Islet precursor cell (in vitro differentiated cells): Measurements from ENCODE around the gene RHOT2.

ENCODE experiments used
- DNase-seq: peaks from one replicate; pipeline ENCODE4 v3.0.0-alpha.2; 2018

Gene RHOT2

DNA sequence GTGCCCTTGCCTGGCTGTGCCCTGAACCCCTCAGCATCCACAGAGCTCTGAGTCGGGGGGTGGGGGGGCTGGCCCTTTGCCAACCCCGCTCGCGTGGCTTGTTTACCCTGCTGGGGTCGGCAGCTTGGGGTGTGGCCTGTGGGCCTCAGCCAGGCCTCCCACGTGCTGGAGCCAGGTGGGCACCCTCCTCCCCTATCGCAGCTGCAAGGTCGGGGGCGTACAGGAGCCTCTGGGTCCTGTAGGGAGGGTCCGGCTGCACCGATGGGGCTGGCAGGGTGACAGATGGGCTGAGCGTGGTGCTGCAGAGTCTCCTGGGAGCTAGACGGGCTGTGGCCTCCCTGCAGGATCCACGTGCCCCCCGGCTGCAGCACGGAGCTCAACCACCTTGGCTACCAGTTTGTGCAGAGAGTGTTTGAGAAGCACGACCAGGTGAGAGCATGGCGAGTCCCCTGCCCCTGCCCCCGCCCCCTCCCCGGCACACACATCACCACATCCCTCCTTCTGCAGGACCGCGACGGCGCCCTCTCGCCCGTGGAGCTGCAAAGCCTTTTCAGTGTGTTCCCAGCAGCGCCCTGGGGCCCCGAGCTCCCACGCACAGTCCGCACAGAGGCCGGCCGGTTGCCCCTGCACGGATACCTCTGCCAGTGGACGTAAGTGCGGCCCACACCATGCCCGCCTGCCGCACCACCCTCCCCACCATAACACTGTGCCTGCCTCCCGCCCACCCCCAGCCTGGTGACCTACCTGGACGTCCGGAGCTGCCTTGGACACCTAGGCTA is 3.6 kb downstream of the RHOT2 start:
- DNase-seq: no peak

DNA sequence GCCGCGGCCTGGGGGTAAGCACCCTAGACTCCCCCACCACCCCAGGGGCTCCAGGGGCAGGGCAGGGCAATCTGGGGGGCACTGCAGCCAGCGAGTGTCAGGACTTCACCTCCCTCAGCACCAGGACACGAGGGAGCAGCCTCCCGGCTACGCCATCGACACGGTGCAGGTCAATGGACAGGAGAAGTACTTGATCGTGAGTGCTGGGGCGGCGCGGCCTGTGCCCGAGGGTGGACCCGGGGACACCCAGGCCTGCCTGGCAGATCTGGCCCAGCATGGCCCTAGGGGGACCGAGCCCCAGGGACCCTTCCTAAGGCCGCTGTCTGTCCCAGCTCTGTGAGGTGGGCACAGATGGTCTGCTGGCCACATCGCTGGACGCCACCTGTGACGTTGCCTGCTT is 4.4 kb downstream of the RHOT2 start:
- DNase-seq: no peak

DNA sequence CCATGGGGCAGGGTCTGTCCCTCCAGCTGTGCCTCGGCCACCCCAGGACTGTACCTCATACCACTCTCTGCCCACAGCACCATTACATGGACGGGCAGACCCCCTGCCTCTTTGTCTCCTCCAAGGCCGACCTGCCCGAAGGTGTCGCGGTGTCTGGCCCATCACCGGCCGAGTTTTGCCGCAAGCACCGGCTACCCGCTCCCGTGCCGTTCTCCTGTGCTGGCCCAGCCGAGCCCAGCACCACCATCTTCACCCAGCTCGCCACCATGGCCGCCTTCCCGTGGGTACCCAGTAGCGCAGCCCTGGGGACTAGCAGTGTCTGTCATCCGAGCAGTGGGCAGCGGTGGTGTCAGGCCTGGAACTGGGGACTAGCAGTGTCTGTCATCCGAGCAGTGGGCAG is 4.9 kb downstream of the RHOT2 start:
- no peak for DNase-seq

DNA sequence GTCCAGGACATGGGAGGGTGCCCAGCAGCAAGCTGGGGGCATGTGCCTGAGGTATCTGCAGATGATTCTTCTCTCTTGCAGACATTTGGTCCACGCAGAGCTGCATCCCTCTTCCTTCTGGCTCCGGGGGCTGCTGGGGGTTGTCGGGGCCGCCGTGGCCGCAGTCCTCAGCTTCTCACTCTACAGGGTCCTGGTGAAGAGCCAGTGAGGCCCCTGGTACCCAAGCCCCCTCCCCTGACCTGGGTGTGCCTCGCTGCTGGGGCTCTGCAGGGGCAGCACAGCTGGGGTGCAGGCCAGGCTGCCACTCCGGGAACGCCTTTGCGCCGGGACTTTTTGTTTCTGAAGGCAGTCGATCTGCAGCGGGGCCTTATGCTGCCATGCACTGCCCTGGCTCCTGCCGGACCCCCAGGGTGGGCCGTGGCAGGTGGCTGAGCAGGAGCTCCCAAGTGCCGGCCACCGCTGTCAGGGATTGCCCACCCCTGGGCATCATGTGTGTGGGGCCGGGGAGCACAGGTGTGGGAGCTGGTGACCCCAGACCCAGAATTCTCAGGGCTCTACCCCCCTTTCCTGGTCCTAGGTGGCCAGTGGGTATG is 5.6 kb downstream of the RHOT2 start:
- DNase-seq: no peak

DNA sequence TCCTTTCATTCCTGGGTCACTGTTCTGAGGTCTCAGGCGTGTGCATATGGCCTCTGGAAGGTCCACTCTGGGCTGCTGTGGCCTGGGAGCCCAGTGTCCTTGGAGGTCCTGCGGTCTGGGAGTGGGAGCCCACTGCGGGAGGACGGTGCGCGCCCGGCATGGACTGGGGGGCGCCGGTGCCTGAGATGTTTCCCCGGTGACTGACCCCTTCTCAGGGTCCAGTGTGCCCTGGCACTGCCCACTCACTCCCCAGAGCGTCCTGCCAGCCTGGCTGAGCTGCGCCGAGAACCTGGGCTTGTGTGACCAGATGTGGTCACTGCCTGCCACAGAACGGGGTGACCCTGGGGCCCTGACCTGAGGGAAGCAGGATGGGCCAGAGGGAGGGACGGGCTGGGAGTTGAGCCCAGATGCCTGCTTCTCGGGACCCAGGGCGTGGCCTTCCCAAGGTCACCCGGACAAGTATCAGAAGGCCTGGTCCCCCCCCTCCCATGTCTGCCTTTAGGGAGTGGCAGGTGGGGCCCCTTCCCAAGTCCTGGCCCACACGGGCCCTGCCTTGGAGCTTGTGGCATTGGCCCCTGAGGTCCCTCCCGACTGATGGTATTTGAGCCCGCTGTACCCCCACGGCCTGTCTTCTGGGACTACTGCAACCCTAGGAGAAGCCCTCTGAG is 6.4 kb downstream of the RHOT2 start:
- DNase-seq: no peak

DNA sequence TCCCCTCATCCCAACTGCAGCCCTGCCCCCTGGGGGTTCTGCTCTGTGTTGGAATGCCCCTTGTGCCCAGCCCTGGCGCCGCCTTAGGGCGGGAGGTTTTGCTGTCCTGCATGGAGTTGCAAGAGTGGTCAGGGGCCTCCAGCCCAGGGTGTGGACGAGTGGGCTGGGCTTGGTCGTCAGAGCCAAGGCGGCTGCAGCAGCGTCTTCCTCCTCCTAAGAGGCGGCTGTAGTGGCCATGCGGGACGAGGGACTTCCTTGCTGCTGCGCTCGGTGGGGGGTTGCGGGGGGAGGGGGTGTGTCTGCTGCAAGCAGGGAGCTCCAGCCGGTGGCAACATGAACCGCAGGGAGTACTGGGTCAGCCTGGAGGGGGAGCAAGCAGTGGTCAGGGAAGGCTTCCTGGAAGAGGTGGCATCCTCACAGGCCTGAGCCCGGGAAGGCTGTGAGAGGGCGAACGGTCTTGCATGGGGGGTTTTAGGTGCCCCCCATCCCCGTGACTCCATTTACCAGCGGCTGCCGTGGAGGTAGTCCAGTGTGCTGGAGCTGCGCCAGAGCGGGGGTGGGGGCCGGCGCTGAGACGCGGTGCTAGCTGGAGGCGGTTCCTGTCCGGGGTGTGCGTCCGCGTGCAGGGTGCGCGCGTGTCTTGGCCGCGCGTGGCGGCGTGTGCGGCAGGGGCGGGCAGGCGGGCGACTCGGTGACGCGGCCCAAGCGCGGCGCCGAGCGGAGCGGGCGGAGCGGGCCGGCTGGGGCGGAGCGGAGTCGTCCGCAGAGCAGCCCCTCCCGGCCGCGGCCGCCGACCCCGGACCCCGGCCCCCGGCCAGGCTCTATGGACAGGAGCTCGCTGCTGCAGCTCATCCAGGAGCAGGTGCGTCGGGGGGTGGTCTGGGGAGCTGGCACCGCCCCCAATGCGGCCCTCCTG is 7.3 kb downstream of the RHOT2 start, which contains the start of gene RHBDL1:
RHBDL1 (plus strand) TSS at position 704 of the 916 bp plus-strand sequence; CDS start at position 824, 120 bp downstream.
- peak; percentile 82 for DNase-seq

DNA sequence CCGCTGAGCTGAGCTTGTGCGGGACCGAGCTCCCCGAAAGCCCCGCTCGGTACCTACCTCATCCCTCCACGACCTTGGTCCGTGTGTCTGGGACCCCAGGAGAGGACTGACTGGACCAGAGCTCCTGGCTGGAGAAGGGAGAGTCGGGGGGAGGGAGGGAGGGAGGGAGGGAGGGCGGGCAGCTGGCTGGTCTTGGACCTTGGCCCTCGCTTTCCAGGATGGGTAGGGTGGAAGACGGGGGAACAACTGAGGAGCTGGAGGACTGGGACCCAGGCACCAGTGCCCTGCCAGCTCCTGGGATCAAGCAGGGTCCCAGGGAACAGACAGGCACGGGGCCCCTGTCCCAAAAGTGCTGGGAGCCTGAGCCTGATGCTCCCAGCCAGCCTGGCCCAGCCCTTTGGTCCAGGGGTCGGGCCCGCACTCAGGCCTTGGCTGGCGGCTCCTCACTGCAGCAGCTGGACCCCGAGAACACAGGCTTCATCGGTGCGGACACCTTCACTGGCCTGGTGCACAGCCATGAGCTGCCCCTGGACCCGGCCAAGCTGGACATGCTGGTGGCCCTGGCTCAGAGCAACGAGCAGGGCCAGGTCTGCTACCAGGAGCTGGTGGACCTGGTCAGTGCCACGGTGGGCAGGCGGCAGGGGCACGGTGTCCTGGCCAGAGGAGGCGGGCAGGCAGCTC is 8.1 kb downstream of the RHOT2 start:
- DNase-seq: no peak

DNA sequence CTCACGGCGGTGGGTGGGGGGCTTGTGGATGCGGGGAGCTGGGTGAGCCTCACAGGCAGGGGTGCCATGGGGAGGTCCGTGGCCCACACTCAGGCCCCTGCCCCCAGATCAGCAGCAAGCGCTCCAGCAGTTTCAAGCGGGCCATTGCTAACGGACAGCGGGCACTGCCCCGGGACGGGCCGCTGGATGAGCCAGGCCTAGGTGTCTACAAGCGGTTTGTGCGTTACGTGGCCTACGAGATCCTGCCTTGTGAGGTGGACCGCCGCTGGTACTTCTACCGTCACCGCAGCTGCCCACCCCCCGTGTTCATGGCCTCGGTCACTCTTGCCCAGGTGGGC is 8.6 kb downstream of the RHOT2 start:
- no peak for DNase-seq

DNA sequence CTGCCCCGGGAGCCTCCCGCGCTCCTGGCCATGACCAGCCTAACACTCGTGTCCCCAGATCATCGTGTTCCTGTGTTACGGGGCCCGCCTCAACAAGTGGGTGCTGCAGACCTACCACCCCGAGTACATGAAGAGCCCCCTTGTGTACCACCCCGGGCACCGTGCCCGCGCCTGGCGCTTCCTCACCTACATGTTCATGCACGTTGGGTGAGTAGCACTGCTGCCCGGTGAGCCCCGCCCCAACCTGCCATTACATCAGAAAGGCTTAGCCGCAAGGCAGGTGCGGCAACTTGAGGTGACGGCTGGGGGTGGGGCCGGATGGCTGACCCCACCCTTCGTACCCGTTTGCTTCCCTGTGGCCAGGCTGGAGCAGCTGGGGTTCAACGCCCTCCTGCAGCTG is 9.0 kb downstream of the RHOT2 start:
- no peak for DNase-seq

DNA sequence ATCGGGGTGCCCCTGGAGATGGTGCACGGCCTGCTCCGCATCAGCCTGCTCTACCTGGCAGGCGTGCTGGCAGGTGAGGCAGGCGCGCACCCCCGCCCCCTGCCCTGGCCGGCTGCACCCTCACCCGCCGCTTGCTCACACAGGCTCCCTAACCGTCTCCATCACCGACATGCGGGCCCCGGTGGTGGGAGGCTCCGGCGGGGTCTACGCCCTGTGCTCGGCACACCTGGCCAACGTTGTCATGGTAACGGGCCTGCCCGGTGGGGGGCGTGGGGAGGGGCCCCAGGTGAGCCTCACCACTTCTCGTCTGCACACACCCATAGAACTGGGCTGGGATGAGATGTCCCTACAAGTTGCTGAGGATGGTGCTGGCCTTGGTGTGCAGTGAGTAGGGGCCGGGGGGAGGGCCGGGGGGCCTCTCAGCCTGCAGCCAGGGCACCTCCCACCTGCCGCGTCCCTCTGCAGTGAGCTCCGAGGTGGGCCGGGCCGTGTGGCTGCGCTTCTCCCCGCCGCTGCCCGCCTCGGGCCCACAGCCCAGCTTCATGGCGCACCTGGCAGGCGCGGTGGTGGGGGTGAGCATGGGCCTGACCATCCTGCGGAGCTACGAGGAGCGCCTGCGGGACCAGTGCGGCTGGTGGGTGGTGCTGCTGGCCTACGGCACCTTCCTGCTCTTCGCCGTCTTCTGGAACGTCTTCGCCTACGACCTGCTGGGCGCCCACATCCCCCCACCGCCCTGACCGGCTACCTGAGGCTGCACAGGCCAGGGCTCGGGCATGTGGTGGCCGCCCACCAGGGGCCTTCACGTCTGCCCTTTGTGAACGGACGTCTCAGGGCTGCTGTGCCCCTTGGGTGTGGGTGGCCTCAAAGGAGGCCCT is 9.6 kb downstream of the RHOT2 start:
- no peak for DNase-seq

DNA sequence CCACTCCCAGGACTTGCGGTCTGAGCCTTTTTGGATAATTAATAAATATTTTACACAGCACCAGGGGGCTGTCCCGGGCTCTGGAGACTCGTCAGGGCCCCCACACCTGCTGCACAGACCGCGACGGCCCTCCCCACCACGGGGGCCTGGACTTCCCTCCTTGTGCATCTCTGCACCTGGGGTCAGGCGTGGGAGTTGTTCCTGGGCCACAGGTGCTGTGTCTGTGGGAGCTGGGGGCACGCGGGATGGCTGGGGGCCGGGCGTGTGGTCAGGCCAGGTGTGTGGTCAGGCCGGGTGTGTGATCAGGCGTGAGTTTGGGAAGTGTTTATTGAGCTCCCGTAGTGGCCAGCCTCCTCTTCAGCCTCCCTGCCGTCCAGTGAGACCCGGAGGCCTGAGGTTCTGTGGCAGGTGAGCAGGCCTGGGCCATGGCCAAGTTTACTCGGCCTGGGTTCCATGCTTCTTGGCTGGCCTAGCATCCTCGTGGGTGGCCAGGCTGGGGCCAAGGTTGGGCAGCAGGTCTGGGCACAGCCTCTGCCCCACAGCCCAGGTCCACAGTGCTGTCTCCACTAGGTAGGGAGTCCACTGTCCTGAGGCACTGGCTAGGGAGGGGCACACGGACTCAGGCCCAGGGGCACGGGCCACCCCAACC is 10.4 kb downstream of the RHOT2 start:
- DNase-seq: no peak

DNA sequence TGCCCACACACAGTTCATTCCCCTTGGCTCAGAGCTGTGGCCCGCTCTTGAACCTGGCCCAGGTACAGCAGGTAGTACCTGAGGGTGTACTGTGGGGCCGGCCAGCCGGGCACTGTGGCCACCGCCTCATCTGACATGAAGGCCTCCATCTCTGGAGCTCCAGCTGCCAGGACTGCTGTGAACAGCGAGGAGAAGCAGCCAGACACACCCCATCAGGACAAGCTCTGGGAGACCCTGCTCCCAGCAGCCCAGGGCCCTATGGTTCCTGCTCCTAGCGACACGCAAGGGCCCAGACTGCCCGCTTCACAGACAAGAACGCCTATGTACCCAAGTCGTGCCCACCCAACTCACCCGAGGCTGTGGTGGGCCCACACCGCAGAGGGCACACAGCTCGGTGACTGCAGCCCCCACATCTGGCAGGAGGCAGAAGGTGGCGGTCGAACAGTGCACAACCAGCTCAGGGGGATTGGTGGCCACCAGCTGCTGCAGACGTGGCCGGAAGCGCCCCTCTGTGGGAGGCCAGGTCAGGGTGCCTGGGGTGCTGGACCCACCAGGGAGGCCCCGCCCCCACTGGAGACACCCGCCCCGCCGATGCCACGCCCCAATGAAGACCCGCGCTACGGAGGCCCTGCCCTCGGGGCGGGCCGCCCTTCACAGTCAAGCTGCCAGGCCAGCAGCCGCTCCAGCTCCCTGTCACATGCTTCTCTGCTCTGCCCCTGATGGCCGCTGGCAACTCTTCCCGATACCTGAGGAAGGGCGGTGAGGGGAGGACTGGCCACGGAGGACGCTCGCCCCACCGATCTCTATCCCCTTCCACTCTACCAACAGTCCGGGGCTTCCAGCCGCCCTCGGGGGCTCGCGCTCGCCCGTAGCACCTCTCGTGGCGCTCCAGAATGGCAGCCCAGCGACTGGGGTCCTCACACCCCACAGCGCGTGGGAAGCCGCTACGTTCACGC is 11.2 kb downstream of the RHOT2 start:
- DNase-seq: peak; percentile 90

DNA sequence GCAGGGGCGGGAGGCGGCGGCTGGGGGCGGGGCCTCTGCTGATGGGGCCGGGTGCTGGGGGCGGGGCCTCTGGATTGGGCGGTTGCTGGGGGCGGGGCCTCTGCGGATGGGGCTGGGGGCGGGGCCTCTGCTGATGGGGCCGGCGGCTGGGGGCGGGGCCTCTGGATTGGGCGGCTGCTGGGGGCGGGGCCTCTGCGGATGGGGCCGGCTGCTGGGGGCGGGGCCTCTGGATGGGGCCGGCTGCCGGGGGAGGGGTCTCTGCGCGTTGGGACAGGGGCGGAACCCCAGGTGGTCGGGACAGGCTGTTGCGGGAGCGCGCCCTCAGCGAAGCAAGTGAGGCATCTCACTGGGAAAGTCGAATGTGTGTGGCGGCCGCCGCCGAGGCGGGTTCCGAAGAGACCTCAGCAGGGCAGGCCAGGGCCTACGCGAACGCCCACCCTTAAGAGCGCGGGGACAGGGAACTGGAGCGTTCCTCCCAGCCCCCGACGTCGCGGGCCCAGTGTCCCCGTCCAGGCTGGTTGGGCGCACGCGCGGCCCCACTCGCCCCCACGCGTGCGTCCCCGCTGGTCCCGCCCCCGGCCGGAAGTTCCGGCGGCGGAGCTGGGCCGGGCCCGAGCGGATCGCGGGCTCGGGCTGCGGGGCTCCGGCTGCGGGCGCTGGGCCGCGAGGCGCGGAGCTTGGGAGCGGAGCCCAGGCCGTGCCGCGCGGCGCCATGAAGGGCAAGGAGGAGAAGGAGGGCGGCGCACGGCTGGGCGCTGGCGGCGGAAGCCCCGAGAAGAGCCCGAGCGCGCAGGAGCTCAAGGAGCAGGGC is 12.1 kb downstream of the RHOT2 start, which contains the start of gene STUB1:
STUB1 (plus strand) TSS at position 597 of the 811 bp plus-strand sequence; CDS start at position 713, 116 bp downstream.
- DNase-seq: peak; percentile 96

DNA sequence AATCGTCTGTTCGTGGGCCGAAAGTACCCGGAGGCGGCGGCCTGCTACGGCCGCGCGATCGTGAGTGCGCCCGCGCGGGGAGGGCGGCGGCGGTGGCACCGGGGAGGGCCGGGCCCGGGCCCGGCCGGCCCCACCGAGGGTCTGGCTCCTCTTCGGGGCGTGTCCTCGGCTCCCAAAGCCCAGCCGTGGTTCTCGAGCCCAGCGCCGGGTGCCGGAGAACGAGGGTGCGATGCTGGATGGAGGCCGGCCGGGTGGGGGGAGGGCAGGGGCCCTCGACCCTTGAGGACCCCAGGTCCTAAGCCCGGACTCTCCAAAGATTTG is 12.7 kb downstream of the RHOT2 start:
- DNase-seq: no peak

DNA sequence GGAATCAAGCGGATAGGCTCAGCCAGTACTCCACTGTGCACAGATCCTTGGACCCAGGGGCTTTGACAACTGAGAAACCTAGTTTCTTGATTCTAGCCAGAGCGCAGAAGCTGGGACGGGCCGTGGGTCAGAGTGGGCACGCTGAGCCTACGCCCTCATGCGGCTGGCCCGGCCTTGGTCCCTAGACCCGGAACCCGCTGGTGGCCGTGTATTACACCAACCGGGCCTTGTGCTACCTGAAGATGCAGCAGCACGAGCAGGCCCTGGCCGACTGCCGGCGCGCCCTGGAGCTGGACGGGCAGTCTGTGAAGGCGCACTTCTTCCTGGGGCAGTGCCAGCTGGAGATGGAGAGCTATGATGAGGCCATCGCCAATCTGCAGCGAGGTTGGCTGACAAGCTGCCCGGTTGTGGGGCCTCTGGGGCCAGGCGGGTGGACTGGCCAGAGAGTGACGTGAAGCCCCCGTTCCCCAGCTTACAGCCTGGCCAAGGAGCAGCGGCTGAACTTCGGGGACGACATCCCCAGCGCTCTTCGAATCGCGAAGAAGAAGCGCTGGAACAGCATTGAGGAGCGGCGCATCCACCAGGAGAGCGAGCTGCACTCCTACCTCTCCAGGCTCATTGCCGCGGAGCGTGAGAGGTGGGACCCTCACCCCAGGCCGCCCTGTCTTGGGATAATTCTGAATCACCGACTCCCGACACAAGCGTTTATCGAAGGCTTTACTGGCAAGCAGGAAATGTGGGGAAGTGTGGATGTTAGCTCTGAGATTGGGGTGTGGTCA is 13.2 kb downstream of the RHOT2 start:
- peak; percentile 70 for DNase-seq

DNA sequence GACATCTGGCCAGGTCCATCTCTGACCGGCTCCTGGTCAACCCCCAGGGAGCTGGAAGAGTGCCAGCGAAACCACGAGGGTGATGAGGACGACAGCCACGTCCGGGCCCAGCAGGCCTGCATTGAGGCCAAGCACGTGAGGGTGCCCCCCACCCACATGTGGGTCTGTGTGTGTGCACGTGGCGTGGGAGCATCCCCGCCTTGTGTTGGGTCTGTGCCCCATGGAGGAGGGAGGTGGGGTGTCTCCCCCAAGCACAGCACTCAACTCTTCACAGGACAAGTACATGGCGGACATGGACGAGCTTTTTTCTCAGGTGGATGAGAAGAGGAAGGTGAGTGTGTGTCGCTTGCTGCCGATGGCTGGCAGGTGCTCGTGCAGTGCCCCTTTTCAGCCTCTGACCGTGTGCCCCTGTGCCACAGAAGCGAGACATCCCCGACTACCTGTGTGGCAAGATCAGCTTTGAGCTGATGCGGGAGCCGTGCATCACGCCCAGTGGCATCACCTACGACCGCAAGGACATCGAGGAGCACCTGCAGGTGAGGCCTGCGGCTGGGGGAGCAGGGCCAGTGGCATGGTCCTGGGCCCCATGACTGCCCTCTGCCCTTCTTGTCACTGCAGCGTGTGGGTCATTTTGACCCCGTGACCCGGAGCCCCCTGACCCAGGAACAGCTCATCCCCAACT is 14.0 kb downstream of the RHOT2 start:
- no peak for DNase-seq
